Trophoblast cell (in vitro differentiated cells and primary cell): Measurements from ENCODE around the gene PHLDB2.

Experiments
- DNase-seq, 2 donors: peaks; one replicate each; pipeline ENCODE4 v3.0.0-alpha.2; 2016
- H2AFZ ChIP-seq: 2 replicates; pipeline ENCODE4 v1.6.1; 2013; ENCODE audit warnings: low read length, moderate library complexity, mild to moderate bottlenecking; ENCODE audit not compliant: insufficient read depth, poor library complexity
- H2AK5ac ChIP-seq: 2 replicates; pipeline ENCODE4 v1.6.1; 2013; ENCODE audit warnings: mild to moderate bottlenecking, low read length
- H2BK120ac ChIP-seq: 2 replicates; pipeline ENCODE4 v1.6.1; 2013; ENCODE audit warnings: low read length, mild to moderate bottlenecking, moderate library complexity; ENCODE audit not compliant: insufficient read depth, poor library complexity
- H2BK12ac ChIP-seq: 2 replicates; pipeline ENCODE4 v1.6.1; 2013; ENCODE audit warnings: mild to moderate bottlenecking, low read length, moderate library complexity
- H2BK5ac ChIP-seq: 2 replicates; pipeline ENCODE4 v1.6.1; 2013; ENCODE audit warnings: low read length, low read depth, moderate library complexity, mild to moderate bottlenecking; ENCODE audit not compliant: poor library complexity
- H3K14ac ChIP-seq: 2 replicates; pipeline ENCODE4 v1.6.1; 2013; ENCODE audit warnings: mild to moderate bottlenecking, low read length
- H3K18ac ChIP-seq: 2 replicates; pipeline ENCODE4 v1.6.1; 2013; ENCODE audit warnings: mild to moderate bottlenecking, low read length
- H3K23ac ChIP-seq: 2 replicates; pipeline ENCODE4 v1.6.1; 2013; ENCODE audit warnings: low read length
- H3K27ac ChIP-seq: 2 replicates; pipeline ENCODE4 v1.5.1; 2013; ENCODE audit warnings: low read depth, mild to moderate bottlenecking, inconsistent platforms, low read length, moderate library complexity
- H3K27me3 ChIP-seq: 2 replicates; pipeline ENCODE4 v1.6.1; 2013; ENCODE audit warnings: inconsistent platforms, mild to moderate bottlenecking, low read length, moderate library complexity; ENCODE audit not compliant: insufficient read depth
- H3K36me3 ChIP-seq, 2 experiments: 1 replicate in 1 of 2; 2 replicates in 1 of 2; pipeline ENCODE4 v1.6.1; 2013; ENCODE audit warnings: low read length in 2 of 2, mild to moderate bottlenecking in 2 of 2, moderate library complexity in 1 of 2; ENCODE audit not compliant: insufficient read depth in 2 of 2, control insufficient read depth in 1 of 2
- H3K4ac ChIP-seq: 2 replicates; pipeline ENCODE4 v1.6.1; 2013; ENCODE audit warnings: low read depth, mild to moderate bottlenecking, low read length, moderate library complexity
- H3K4me1 ChIP-seq, 2 experiments: 1 replicate in 1 of 2; 2 replicates in 1 of 2; pipeline ENCODE4 v1.6.1; 2013; ENCODE audit warnings: low read length in 2 of 2, mild to moderate bottlenecking in 2 of 2, moderate library complexity in 1 of 2; ENCODE audit not compliant: insufficient read depth in 2 of 2, control insufficient read depth in 1 of 2
- H3K4me2 ChIP-seq: 2 replicates; pipeline ENCODE4 v1.6.1; 2013; ENCODE audit warnings: inconsistent platforms, mild to moderate bottlenecking, low read length, moderate library complexity
- H3K4me3 ChIP-seq: 2 replicates; pipeline ENCODE4 v1.5.1; 2013; ENCODE audit warnings: mild to moderate bottlenecking, low read depth, low read length, inconsistent platforms
- H3K79me1 ChIP-seq: one replicate; pipeline ENCODE4 v1.6.1; 2013; ENCODE audit warnings: low read length
- H3K79me2 ChIP-seq: 2 replicates; pipeline ENCODE4 v1.6.1; 2013; ENCODE audit warnings: low read length, mild to moderate bottlenecking; ENCODE audit not compliant: control insufficient read depth, insufficient read depth, poor library complexity
- H3K9ac ChIP-seq: 2 replicates; pipeline ENCODE4 v1.6.1; 2013; ENCODE audit warnings: mild to moderate bottlenecking, low read length
- H3K9me3 ChIP-seq: 2 replicates; pipeline ENCODE4 v1.6.1; 2013; ENCODE audit warnings: low read depth, mild to moderate bottlenecking, control low read depth, inconsistent platforms, low read length; ENCODE audit not compliant: insufficient read depth
- H4K12ac ChIP-seq: 2 replicates; pipeline ENCODE4 v1.6.1; 2013; ENCODE audit warnings: low read depth, mild to moderate bottlenecking, low read length, moderate library complexity
- H4K8ac ChIP-seq: 2 replicates; pipeline ENCODE4 v1.6.1; 2013; ENCODE audit warnings: low read depth, mild to moderate bottlenecking, low read length, moderate library complexity
- H4K91ac ChIP-seq: one replicate; pipeline ENCODE4 v1.6.1; 2013; ENCODE audit warnings: low read depth, mild to moderate bottlenecking, low read length, moderate library complexity
- WGBS: extraction: QIAGEN DNeasy Blood & Tissue Kit; methylation state at CpG from one replicate; pipeline ENCODE4 v1.1.7; 2013; ENCODE audit warnings: missing lambda C conversion rate; ENCODE audit not compliant: insufficient read length, insufficient coverage; ENCODE audit errors: extremely low coverage; 5-methylcytosine and 5-hydroxymethylcytosine counted together

The PHLDB2 gene

DNA sequence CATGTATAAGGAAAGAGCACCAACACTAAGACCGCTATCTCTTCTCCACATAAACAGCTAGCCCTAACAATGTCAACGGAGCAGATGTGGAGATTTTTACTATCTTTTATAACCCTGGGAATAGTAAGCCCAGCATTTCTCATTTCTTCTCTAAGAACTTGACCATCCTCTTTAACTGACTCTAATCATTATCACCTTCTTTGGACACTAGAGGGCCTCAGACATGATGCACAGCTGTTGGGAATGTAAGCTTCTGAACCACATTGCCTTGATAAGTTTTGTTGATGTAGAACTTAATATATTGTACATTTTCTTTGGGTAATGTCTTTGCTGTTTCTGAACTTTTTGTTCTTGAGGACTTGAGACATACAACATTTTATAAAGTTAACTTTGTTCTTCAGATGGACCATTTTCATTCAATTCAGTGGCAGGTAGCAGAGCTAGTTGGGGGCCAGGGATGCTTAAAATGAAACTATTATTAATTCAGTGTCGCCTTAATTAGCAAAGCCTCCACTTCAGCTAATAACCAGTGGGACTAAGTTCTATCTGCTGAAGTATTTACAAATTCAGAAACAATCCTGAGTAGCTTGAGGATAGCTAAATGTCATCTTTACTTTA lies 130.1 kb downstream of the PHLDB2 start:
- no peak overlapping the region for H2AFZ ChIP-seq
- H3K9me3 ChIP-seq, result no peaks in the 10 kb centered on the region
- no peak overlapping the region for H4K8ac ChIP-seq
- peak; percentile 16 to 74 for DNase-seq
- H3K9ac ChIP-seq, result no peak overlapping the region
- no peak overlapping the region for H3K18ac ChIP-seq
- no CpG with 5 or more reads among the region's 3 CpGs for WGBS
- H4K91ac ChIP-seq, result no peak overlapping the region
- H2BK5ac ChIP-seq, result no peak overlapping the region
- no peak overlapping the region for H4K12ac ChIP-seq
- no peaks in the 10 kb centered on the region for H3K4me1 ChIP-seq
- no peaks in the 10 kb centered on the region for H3K79me1 ChIP-seq
- H3K4me3 ChIP-seq, result no peak overlapping the region
- no peak overlapping the region for H2BK12ac ChIP-seq
- no peak overlapping the region for H3K27ac ChIP-seq
- no peaks in the 10 kb centered on the region for H3K27me3 ChIP-seq
- peaks cover 2 to 8% of the 10 kb centered on the region in 2 experiments for H3K36me3 ChIP-seq
- no peak overlapping the region for H3K23ac ChIP-seq
- H2BK120ac ChIP-seq, result no peak overlapping the region
- H3K14ac ChIP-seq, result no peak overlapping the region
- H3K4ac ChIP-seq, result no peak overlapping the region
- no peaks in the 10 kb centered on the region for H3K79me2 ChIP-seq
- no peak overlapping the region for H2AK5ac ChIP-seq
- H3K4me2 ChIP-seq, result no peak overlapping the region

DNA sequence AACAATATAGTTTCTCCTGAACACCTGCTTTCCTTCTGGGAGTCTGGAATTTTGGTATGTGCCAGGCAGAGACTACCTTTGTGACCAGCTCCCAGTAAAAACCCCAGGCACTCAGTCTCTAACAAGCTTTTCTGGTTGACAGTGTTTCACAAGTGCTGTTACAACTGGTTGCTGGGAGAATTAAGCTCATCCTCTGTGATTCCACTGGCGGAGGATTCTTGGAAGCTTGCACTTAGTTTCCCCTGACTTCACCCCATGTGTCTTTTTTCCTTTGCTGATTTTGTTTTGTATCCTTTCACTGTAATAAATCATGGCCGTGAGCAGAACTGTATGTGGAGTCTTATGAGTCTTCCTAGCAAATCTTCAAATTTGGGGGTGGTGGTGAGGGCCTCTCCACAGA lies 134.0 kb downstream of the PHLDB2 start:
- H2BK120ac ChIP-seq, result no peak overlapping the region
- H3K4me3 ChIP-seq, result no peak overlapping the region
- H3K14ac ChIP-seq, result no peak overlapping the region
- H3K4me2 ChIP-seq, result no peak overlapping the region
- H2AFZ ChIP-seq, result no peak overlapping the region
- no peaks in the 10 kb centered on the region for H3K27me3 ChIP-seq
- no peak overlapping the region for H4K12ac ChIP-seq
- no peak overlapping the region for H3K27ac ChIP-seq
- H3K18ac ChIP-seq, result no peak overlapping the region
- no peak overlapping the region for H2AK5ac ChIP-seq
- WGBS, result no CpG with 5 or more reads among the region's 2 CpGs
- peaks cover 2% of the 10 kb centered on the region in 2 experiments for H3K36me3 ChIP-seq
- H3K4me1 ChIP-seq, result no peaks in the 10 kb centered on the region
- H4K91ac ChIP-seq, result no peak overlapping the region
- no peak overlapping the region for H3K4ac ChIP-seq
- no peak overlapping the region for H4K8ac ChIP-seq
- H2BK5ac ChIP-seq, result no peak overlapping the region
- no peaks in the 10 kb centered on the region for H3K79me1 ChIP-seq
- H2BK12ac ChIP-seq, result no peak overlapping the region
- no peaks in the 10 kb centered on the region for H3K9me3 ChIP-seq
- H3K23ac ChIP-seq, result no peak overlapping the region
- H3K79me2 ChIP-seq, result no peaks in the 10 kb centered on the region
- no peak overlapping the region for H3K9ac ChIP-seq
- DNase-seq, result no peak

DNA sequence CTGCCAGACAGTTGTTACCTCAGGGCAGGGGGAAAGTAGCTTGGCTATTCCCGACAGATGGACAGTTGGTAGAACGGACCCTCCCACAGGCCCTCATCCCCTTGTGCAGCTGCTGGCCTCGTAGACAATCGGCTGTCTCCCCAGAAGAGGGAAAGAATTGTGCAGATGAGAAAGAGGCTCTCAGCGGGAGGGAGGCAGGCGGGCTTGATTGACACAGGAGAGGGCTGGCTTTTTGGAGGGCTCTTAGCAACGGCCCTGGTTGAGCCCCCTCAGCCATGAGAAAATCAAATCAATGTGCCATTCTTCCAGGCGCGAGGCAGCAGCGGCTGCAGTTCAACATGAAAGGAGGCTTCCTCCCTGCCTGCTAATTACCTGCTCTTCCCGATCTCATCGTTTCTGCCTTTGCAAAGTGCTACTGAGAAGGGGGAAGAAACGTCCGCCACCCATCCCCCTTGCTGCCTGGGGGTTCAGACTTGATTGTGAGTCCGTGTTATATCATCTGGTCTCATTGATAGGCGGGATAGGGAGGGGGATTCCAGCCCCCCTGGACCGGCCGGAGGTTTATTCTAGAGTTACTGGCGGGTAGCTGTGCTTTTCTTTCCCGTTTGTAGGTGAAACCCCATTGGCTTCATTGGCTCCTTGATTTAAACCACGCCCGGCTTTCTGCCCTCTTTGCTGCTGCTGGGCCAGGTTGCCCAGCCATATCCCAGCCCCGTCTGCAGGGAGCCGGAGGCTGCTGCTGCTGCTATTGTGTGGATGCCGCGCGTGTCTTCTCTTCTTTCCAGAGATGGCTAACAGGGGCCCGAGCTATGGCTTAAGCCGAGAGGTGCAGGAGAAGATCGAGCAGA lies 139.8 kb downstream of the PHLDB2 start, which contains the start of gene TAGLN3:
Gene TAGLN3, plus strand, starts transcription at position 287 of the 848 bp plus-strand sequence. Its CDS starts 501 bp downstream, at position 788.
- H4K12ac ChIP-seq, result no peak within 1 kb of the TSS
- H3K36me3 ChIP-seq, result no peaks in the 10 kb centered on the region
- H4K91ac ChIP-seq, result no peak within 1 kb of the TSS
- H3K4me3 ChIP-seq, result peak within 1 kb of the TSS; percentile 16
- no peak within 1 kb of the TSS for H2AK5ac ChIP-seq
- no peak within 1 kb of the TSS for H3K18ac ChIP-seq
- peak within 1 kb of the TSS; percentile 72 for H3K4me2 ChIP-seq
- no peaks in the 10 kb centered on the region for H3K27me3 ChIP-seq
- peak within 1 kb of the TSS; percentile 37 for H2AFZ ChIP-seq
- peak within 1 kb of the TSS; percentile 5 for H3K9ac ChIP-seq
- no peak within 1 kb of the TSS for H3K14ac ChIP-seq
- H2BK5ac ChIP-seq, result no peak within 1 kb of the TSS
- no peak within 1 kb of the TSS for H4K8ac ChIP-seq
- WGBS, result no CpG with 5 or more reads among the region's 30 CpGs
- DNase-seq, result no peak
- H3K9me3 ChIP-seq, result no peaks in the 10 kb centered on the region
- H3K79me2 ChIP-seq, result no peaks in the 10 kb centered on the region
- peaks cover 6% of the 10 kb centered on the region in 2 experiments for H3K4me1 ChIP-seq
- H3K23ac ChIP-seq, result no peak within 1 kb of the TSS
- no peak within 1 kb of the TSS for H3K4ac ChIP-seq
- no peak within 1 kb of the TSS for H3K27ac ChIP-seq
- H2BK120ac ChIP-seq, result no peak within 1 kb of the TSS
- H3K79me1 ChIP-seq, result no peaks in the 10 kb centered on the region
- no peak within 1 kb of the TSS for H2BK12ac ChIP-seq

DNA sequence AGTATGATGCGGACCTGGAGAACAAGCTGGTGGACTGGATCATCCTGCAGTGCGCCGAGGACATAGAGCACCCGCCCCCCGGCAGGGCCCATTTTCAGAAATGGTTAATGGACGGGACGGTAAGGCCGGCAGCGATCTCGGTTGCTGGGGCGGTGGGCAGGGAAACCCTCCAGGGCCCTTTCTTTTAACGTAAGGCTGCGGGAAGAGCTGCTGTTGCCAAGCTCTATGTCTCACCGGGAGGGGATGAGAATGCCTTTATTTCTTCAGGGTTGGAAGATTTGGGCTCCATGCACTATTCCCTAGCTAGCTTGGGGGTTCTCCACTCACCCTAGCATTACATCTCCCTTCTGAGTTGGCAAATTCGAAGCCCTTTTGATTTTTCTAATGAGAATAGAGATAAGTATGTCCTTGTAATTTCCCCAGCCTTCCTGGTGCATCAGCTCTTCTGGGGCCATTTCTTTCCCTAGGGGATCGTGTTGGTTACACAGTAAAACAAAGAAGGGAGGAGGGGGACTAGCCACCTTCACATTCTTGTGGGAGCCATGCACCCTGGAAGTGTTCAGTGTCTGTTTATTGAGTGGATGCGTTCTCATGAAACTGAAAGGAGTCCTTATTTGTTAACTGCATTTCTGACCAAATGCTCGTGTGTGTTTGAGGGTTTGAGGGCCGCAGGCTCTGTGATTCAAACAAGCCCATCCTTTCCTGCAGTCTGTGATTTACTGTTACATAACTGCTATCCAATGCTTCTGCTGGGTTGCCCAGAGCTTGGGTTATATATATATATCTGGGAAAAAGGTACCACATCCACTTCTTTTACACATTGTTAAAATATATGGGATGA lies 140.6 kb downstream of the PHLDB2 start:
- no peak overlapping the region for H3K23ac ChIP-seq
- H2BK5ac ChIP-seq, result no peak overlapping the region
- WGBS, result no CpG with 5 or more reads among the region's 19 CpGs

More for the DNA sequence above, 140.6 kb downstream of the PHLDB2 start:
- H3K4me1 ChIP-seq, result peaks cover 6 to 7% of the 10 kb centered on the region in 2 experiments
- no peak overlapping the region for H2AFZ ChIP-seq
- no peak overlapping the region for H4K8ac ChIP-seq
- H3K9me3 ChIP-seq, result no peaks in the 10 kb centered on the region
- no peak overlapping the region for H4K12ac ChIP-seq
- no peak overlapping the region for H3K18ac ChIP-seq
- no peak overlapping the region for H3K27ac ChIP-seq
- DNase-seq, result no peak
- no peak overlapping the region for H3K14ac ChIP-seq
- no peaks in the 10 kb centered on the region for H3K36me3 ChIP-seq
- H2BK120ac ChIP-seq, result no peak overlapping the region
- H3K4ac ChIP-seq, result no peak overlapping the region
- no peaks in the 10 kb centered on the region for H3K27me3 ChIP-seq
- no peak overlapping the region for H3K9ac ChIP-seq
- no peak overlapping the region for H4K91ac ChIP-seq
- no peak overlapping the region for H3K4me3 ChIP-seq
- peak overlapping the region; percentile 72 for H3K4me2 ChIP-seq
- no peak overlapping the region for H2BK12ac ChIP-seq
- no peaks in the 10 kb centered on the region for H3K79me1 ChIP-seq
- no peak overlapping the region for H2AK5ac ChIP-seq
- no peaks in the 10 kb centered on the region for H3K79me2 ChIP-seq
